Kidney epithelial cell (primary cell): ENCODE data around the gene OSBPL9. TPM values are rescaled to one million over a fixed set of nuclear protein-coding genes. Genes with fewer than 3 reads are reported as not detected.
A peak's percentile ranks its signal among the peaks of the same experiment; 100 is the strongest.
"Not testable (repeated sequence)": the region's sequence is repeated elsewhere in the genome, so short reads cannot be mapped to it uniquely, and the experiment has no call there.

Source experiments
- DNase-seq: peaks from one replicate; pipeline ENCODE4 v3.0.0-alpha.2; 2010; ENCODE audit warnings: low read depth
- H3K27me3 ChIP-seq: 2 replicates; pipeline ENCODE4 v1.6.0; 2011; ENCODE audit warnings: low read length; ENCODE audit not compliant: control insufficient read depth, insufficient read depth
- H3K36me3 ChIP-seq: 2 replicates; pipeline ENCODE4 v1.5.1; 2011; ENCODE audit warnings: low read length; ENCODE audit not compliant: control insufficient read depth, insufficient read depth
- H3K4me3 ChIP-seq: 2 replicates; pipeline ENCODE4 v1.5.1; 2011; ENCODE audit warnings: low read depth, mild to moderate bottlenecking, control low read depth, low read length
- CTCF ChIP-seq: IDR thresholded peaks from 2 replicates; pipeline ENCODE4 v1.5.1; 2011; ENCODE audit warnings: mild to moderate bottlenecking, moderate library complexity, low read length, control low read depth, inconsistent platforms; ENCODE audit not compliant: insufficient read depth, poor library complexity, severe bottlenecking
- total RNA-seq: library from RNA; depleted of rRNA; stranded (reverse); fragments of >200 nt; gene quantifications from 2 replicates; pipeline ENCODE4 v1.2.3, GENCODE V29; 2015

OSBPL9 gene
- total RNA-seq, 1 donor from 2014 or later: 94.1 TPM

GRCh38 chr1:51729824-51730301 lies 113.0 kb downstream of the OSBPL9 start:
- DNase-seq: no peak
- peak overlapping the region; percentile 95 for H3K4me3 ChIP-seq
- no peaks in the 10 kb centered on the region for H3K36me3 ChIP-seq
- no peaks in the 10 kb centered on the region for H3K27me3 ChIP-seq
- no peak for TF ChIP-seq CTCF

GRCh38 chr1:51731998-51732397 lies 115.1 kb downstream of the OSBPL9 start:
- no peak for DNase-seq
- Histone ChIP-seq H3K27me3 (no peaks in the 10 kb centered on the region), H3K4me3 (no peak overlapping the region), H3K36me3 (no peaks in the 10 kb centered on the region)
- TF ChIP-seq CTCF: no peak

DNA sequence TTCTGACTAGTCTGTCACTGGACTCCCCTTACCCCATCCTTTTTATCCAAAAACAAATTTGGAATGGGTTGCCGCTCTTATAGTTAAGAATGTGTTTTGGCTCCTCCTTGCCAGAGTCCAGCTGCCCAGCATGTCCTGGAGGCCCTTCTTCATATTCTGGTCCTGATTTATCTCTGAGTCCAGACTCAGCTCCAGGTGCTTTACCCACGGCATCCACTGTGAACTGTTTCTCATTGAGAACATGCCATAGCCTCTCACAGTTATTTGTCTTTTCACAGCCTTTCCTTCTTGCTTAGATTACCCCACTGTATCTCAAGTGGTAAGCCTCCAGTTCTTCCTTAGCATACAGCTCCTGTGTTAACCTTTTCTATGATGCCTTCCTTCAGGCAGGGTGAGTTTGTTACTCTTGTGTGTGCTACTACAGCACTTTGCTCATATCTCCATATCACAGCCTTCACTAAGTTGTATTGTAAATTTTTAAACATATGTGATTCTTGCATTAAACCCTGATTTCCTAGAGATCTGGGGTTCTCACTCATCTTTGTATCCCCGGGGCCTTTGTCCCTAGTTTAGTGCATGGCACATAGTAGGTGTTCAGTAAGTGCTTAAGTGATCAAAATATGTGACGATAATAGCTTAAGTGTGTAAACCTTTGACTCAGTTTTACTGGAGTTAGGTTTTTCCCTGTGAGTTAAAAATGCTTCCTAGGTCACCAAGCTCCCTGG lies 116.0 kb downstream of the OSBPL9 start:
- DNase-seq: no peak
- H3K36me3 ChIP-seq: no peaks in the 10 kb centered on the region
- no peaks in the 10 kb centered on the region for H3K27me3 ChIP-seq
- H3K4me3 ChIP-seq: no peak overlapping the region
- TF ChIP-seq CTCF: no peak

DNA sequence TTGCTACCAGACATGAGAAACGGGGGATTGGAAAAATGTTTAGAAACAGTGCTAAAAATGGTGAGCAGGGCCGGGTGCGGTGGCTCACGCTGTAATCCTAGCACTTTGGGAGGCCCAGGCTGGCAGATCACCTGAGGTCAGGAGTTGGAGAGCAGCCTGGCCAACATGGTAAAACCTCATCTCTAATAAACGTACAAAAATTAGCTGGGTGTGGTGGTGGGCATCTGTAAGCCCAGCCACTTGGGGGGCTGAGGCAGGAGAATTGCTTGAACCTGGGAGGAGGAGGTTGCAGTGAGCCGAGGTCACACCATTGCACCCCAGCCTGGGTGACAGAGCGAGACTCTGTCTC lies 116.5 kb downstream of the OSBPL9 start:
- not testable (repeated sequence) for H3K4me3 ChIP-seq, H3K36me3 ChIP-seq, DNase-seq, H3K27me3 ChIP-seq

- no peak for TF ChIP-seq CTCF
- DNase-seq: no peak
- H3K27me3 ChIP-seq: no peaks in the 10 kb centered on the region
- no peak overlapping the region for H3K4me3 ChIP-seq
- no peaks in the 10 kb centered on the region for H3K36me3 ChIP-seq
Measured at GRCh38 chr1:51733793-51734522, 117.1 kb downstream of the OSBPL9 start.

GRCh38 chr1:51734896-51735745 lies 118.2 kb downstream of the OSBPL9 start:
- Histone ChIP-seq H3K27me3 (no peaks in the 10 kb centered on the region), H3K4me3 (no peak overlapping the region), H3K36me3 (no peaks in the 10 kb centered on the region)
- no peak for DNase-seq
- TF ChIP-seq CTCF: no peak
